ENCODE data around the gene CLEC10A.

GRCh38 chr17:7067198-7067597, 12.9 kb downstream of the CLEC10A start:
- TF ChIP-seq, protein P1, sequence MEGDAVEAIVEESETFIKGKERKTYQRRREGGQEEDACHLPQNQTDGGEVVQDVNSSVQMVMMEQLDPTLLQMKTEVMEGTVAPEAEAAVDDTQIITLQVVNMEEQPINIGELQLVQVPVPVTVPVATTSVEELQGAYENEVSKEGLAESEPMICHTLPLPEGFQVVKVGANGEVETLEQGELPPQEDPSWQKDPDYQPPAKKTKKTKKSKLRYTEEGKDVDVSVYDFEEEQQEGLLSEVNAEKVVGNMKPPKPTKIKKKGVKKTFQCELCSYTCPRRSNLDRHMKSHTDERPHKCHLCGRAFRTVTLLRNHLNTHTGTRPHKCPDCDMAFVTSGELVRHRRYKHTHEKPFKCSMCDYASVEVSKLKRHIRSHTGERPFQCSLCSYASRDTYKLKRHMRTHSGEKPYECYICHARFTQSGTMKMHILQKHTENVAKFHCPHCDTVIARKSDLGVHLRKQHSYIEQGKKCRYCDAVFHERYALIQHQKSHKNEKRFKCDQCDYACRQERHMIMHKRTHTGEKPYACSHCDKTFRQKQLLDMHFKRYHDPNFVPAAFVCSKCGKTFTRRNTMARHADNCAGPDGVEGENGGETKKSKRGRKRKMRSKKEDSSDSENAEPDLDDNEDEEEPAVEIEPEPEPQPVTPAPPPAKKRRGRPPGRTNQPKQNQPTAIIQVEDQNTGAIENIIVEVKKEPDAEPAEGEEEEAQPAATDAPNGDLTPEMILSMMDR (conservative IDR thresholded peaks at IDR 0.05 in 1 of 2, IDR thresholded peaks at IDR 0.05 in 1 of 2; ENCODE audit: extremely low read depth in 1 of 2, insufficient read depth in 1 of 2, low read depth in 1 of 2, low read length in 2 of 2), result no peak
- TF ChIP-seq EZH2 (IDR thresholded peaks at IDR 0.05; ENCODE audit: borderline replicate concordance, low read length), result no peak
